Left ventricle myocardium inferior (tissue), 1 donor: ENCODE results near the gene LRBA. TPM values are rescaled to one million over a fixed set of nuclear protein-coding genes. Genes with fewer than 3 reads are reported as not detected.

Experiments used
- DNase-seq: peaks from one replicate; pipeline ENCODE4 v3.0.0-alpha.2; 2020
- H3K27ac ChIP-seq: fragments of 200-600 bp; replicated peaks from 2 replicates; pipeline ENCODE4 v1.8.0; 2021
- H3K27me3 ChIP-seq: fragments of 200-600 bp; 2 replicates; pipeline ENCODE4 v1.8.0; 2021; ENCODE audit warnings: low read depth
- H3K36me3 ChIP-seq: fragments of 200-600 bp; 2 replicates; pipeline ENCODE4 v1.8.0; 2021
- H3K4me1 ChIP-seq: fragments of 200-600 bp; 2 replicates; pipeline ENCODE4 v1.8.0; 2021
- H3K4me3 ChIP-seq: fragments of 200-600 bp; 2 replicates; pipeline ENCODE4 v1.8.0; 2021; ENCODE audit warnings: mild to moderate bottlenecking, moderate library complexity
- H3K9me3 ChIP-seq: fragments of 200-600 bp; replicated peaks from 2 replicates; pipeline ENCODE4 v1.8.0; 2021
- intact Hi-C: fragments of 100-400 bp; cut with micrococcal nuclease; formaldehyde crosslinking; loops from one replicate; pipeline ENCODE4 v1.11.0; 2022
- total RNA-seq: library from RNA; stranded (reverse); fragmentation: NEBNext Ultra II Directional; extraction: Animal tissue kit (Norgen Biotek cat#: 25700); gene quantifications from one replicate; pipeline ENCODE4 v1.2.1, GENCODE V29; 2021
- TF ChIP-seq, protein P1 (sequence below): fragments of 200-600 bp; IDR thresholded peaks from 2 replicates; pipeline ENCODE4 v1.8.0; 2021; ENCODE audit warnings: antibody characterized with exemption, mild to moderate bottlenecking, borderline replicate concordance
- donor health status: DM: no; HTN: yes; CAD: no; lungs with severe emphysema.

Gene LRBA
- total RNA-seq, 1 donor from 2014 or later: 19.1 TPM

DNA sequence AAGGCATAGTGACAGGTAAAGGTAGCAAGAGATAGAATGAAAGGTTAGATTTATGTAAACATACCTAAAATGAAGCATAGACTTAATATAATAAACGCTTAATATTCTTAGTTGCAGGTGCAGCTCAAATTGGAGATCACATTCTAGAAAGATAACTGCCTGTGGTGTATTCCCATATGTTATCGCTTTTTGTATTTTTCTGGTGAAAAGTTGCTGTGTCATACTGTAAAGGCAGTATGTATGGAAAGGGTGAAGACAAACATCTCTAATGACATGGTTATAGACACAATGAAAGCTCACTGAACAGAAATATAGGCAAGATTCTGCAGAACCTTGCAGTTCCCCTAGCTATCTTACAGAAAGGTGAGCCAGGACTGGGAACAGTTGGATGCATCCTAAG is 696.6 kb downstream of the LRBA start:
- H3K27ac ChIP-seq: no peak overlapping the region
- no peaks in the 10 kb centered on the region for H3K4me1 ChIP-seq
- H3K27me3 ChIP-seq: no peaks in the 10 kb centered on the region
- H3K36me3 ChIP-seq: peaks cover 4% of the 10 kb centered on the region
- TF ChIP-seq, protein P1, sequence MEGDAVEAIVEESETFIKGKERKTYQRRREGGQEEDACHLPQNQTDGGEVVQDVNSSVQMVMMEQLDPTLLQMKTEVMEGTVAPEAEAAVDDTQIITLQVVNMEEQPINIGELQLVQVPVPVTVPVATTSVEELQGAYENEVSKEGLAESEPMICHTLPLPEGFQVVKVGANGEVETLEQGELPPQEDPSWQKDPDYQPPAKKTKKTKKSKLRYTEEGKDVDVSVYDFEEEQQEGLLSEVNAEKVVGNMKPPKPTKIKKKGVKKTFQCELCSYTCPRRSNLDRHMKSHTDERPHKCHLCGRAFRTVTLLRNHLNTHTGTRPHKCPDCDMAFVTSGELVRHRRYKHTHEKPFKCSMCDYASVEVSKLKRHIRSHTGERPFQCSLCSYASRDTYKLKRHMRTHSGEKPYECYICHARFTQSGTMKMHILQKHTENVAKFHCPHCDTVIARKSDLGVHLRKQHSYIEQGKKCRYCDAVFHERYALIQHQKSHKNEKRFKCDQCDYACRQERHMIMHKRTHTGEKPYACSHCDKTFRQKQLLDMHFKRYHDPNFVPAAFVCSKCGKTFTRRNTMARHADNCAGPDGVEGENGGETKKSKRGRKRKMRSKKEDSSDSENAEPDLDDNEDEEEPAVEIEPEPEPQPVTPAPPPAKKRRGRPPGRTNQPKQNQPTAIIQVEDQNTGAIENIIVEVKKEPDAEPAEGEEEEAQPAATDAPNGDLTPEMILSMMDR: no peak
- intact Hi-C loops: no loop called here
- no peak for DNase-seq
- H3K4me3 ChIP-seq: no peak overlapping the region
- no peaks in the 10 kb centered on the region for H3K9me3 ChIP-seq

DNA sequence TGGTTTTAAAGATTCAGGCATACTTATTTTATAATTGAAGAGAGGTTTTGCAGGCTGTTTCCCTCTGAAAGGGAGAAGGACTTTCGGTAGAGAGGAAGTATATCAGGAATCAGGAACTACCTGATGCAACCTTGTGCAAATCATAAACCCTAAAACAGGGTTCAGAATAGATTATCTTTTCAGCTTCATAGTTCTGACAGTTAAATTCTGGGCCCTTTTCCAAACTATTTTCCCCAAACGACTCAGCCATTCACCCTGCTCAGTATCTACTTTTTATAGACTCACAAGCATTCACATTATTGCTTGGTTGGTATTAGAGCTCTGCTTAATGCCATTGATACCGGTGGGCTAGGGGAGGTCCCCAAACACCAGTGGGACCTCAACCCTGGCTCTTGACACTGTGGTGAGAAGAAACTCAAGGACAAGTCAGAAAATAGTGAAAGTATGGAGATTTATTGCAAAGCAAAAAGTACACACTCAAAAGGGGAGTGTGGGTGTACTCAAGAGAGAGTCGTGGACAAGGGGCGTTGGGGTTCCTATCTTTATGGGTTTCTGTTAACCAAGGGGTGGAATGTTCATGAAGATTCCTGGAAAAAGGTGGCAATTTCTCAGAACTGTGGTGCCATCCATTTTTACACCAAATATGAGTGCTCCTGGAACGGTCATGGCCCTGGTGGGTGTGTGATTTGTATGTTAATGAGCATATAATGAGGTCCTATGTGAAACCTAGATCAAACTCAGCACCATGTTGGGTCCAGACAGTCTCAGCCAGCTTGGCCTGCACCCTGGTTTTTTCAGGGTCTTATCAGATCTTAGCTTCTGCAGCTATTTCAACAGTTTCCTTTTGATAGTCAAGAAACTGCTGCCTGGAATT is 698.5 kb downstream of the LRBA start:
- intact Hi-C loops: no loop called here
- TF ChIP-seq, protein P1: no peak
- Histone ChIP-seq H3K4me1 (no peaks in the 10 kb centered on the region), H3K27ac (no peak overlapping the region), H3K9me3 (no peaks in the 10 kb centered on the region), H3K36me3 (peaks cover 4% of the 10 kb centered on the region), H3K27me3 (no peaks in the 10 kb centered on the region), H3K4me3 (no peak overlapping the region)
- no peak for DNase-seq

DNA sequence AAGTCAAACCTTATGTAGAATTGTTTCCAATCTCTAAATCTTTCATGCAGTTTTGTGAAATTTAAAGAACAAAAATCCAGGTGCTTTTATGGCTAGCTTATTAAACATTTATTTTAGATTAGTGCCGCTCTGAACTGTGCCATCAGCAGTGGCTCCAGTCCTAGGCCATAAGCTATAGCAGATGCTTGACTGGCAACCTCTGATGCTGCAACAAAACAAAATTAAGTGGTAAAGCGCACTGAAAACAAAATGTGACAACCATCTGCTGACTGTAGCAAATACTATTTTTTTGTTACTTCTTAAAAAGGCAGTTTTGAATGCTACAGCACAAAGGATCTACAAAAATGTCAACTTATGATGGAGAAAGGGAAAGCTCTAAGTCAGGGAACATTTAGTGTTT is 699.4 kb downstream of the LRBA start:
- intact Hi-C loops: no loop called here
- no peak overlapping the region for H3K4me3 ChIP-seq
- no peak overlapping the region for H3K27ac ChIP-seq
- H3K9me3 ChIP-seq: no peaks in the 10 kb centered on the region
- no peaks in the 10 kb centered on the region for H3K27me3 ChIP-seq
- TF ChIP-seq, protein P1: no peak
- H3K36me3 ChIP-seq: peaks cover 4% of the 10 kb centered on the region
- no peak for DNase-seq
- peaks cover 4% of the 10 kb centered on the region for H3K4me1 ChIP-seq

DNA sequence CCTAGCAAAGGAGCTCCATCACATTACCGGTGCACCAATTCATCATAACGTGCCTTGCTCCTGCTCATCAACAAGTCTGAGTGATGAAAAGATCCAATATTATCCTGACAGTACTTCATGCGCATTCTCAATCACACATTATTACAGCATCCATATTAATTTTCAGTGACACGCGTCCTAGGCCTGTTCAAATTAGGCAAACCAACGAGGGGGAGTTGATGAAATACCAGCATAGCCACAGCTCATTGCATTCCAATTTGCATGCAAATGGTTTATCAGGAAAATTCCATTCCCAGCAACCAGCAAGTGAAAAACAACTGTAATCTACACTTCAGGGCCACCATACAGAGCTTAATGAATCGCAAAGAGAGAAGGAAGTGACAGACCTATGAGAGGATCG is 699.9 kb downstream of the LRBA start:
- Histone ChIP-seq H3K27me3 (no peaks in the 10 kb centered on the region), H3K9me3 (no peaks in the 10 kb centered on the region), H3K4me3 (no peak overlapping the region), H3K36me3 (peaks cover under 1% of the 10 kb centered on the region), H3K27ac (no peak overlapping the region), H3K4me1 (peaks cover 9% of the 10 kb centered on the region)
- no peak for DNase-seq
- TF ChIP-seq, protein P1: no peak
- intact Hi-C loops: no loop called here

DNA sequence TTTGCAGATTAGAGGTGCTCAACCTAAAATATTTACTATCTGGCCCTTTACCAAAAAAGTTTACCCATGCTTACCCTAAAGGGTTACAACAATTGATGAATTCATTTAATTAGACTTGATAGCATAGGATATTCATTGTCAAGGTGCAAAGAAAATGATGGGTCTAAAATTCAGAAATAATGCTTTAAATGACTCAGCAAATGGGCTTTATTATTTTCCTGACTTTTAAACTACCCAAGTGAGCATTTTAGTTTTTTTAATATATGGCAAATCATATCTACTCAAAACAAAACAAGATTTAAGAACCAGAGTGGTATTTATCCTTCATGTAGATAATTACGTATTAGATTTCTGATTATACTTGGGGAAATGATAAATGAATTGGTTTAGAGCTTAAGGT is 701.1 kb downstream of the LRBA start:
- H3K4me1 ChIP-seq: peaks cover 10% of the 10 kb centered on the region
- H3K27ac ChIP-seq: no peak overlapping the region
- H3K4me3 ChIP-seq: no peak overlapping the region
- TF ChIP-seq, protein P1: no peak
- no peaks in the 10 kb centered on the region for H3K27me3 ChIP-seq
- H3K9me3 ChIP-seq: no peaks in the 10 kb centered on the region
- H3K36me3 ChIP-seq: no peaks in the 10 kb centered on the region
- intact Hi-C loops: no loop called here
- no peak for DNase-seq
